Activated naive CD8-positive, alpha-beta T cell treated with anti-CD3 and anti-CD28 coated beads, Interleukin-2, amount 50 U/mL, for 24 hours (primary cell): ENCODE results near the gene AFF4.
"Not testable (repeated sequence)": the region's sequence is repeated elsewhere in the genome, so short reads cannot be mapped to it uniquely, and the experiment has no call there.

Experiments used
- ATAC-seq: fragments of 150-1000 bp; cut with Tn5 transposase; one replicate; pipeline ENCODE4 v1.10.0; 2021
- DNase-seq: peaks from one replicate; pipeline ENCODE4 v3.0.0; 2021
- H3K27ac Mint-ChIP-seq: one replicate; pipeline ENCODE4 v1.8.0; 2021; ENCODE audit warnings: mild to moderate bottlenecking, mixed read lengths
- H3K27me3 Mint-ChIP-seq: one replicate; pipeline ENCODE4 v1.8.0; 2021; ENCODE audit warnings: mixed read lengths
- H3K36me3 Mint-ChIP-seq: one replicate; pipeline ENCODE4 v1.8.0; 2021; ENCODE audit warnings: low read depth, mixed read lengths
- H3K4me1 Mint-ChIP-seq: one replicate; pipeline ENCODE4 v1.8.0; 2021; ENCODE audit warnings: mixed read lengths
- H3K4me3 Mint-ChIP-seq: one replicate; pipeline ENCODE4 v1.8.0; 2021; ENCODE audit warnings: mild to moderate bottlenecking, moderate library complexity, mixed read lengths
- H3K9me3 Mint-ChIP-seq: one replicate; pipeline ENCODE4 v1.8.0; 2021; ENCODE audit warnings: mixed read lengths

Gene AFF4

GRCh38 chr5:132965120-132965519 is 1.7 kb upstream of the AFF4 start:
- no peak for ATAC-seq
- Mint-ChIP-seq H3K27ac (no peak overlapping the region), H3K27me3 (no peaks in the 10 kb centered on the region)

DNA sequence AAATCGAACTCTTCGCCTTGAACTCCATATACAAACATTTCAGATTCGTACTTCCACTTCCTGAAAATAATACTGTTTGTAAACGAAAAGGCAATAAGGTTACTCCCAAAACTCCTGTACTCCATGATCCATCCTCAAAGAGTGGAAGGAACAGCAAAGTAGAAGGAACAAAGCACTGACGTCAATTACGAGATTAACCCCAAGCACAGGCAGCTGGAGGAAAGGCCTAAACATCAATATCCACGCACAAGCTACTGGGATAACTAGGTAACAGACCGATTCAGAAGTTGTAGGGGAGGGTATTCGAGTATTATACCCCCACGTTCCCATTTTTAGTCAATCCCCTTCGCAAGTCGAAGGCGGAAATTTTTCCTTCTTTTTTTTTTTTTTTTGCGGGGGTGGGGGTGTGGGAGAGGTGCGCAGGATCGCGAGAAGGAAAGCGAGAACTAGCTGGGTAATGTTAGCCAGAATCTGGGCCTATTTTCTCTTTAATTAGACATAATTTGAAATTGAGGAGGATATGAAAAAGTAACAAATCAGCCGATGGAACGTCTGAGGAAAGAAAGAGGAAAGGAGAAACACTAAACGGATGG is 909 bp downstream of the AFF4 start:
- peaks cover 36% of the 10 kb centered on the region for H3K4me1 Mint-ChIP-seq
- ATAC-seq: no peak

More at GRCh38 chr5:132965120-132965519, 1.7 kb upstream of the AFF4 start:
- peaks cover 4% of the 10 kb centered on the region for H3K36me3 Mint-ChIP-seq
- no peak for DNase-seq
- H3K4me1 Mint-ChIP-seq: peaks cover 19% of the 10 kb centered on the region
- no peak overlapping the region for H3K4me3 Mint-ChIP-seq
- no peaks in the 10 kb centered on the region for H3K9me3 Mint-ChIP-seq

GRCh38 chr5:132961887-132962286 is 1.5 kb downstream of the AFF4 start:
- no peak for DNase-seq
- Mint-ChIP-seq H3K27ac (peak overlapping the region; percentile 98), H3K4me3 (peak overlapping the region; percentile 91), H3K27me3 (no peaks in the 10 kb centered on the region), H3K36me3 (peaks cover 8% of the 10 kb centered on the region), H3K9me3 (no peaks in the 10 kb centered on the region), H3K4me1 (peaks cover 36% of the 10 kb centered on the region)
- no peak for ATAC-seq

More for the DNA sequence above, 909 bp downstream of the AFF4 start:
- Mint-ChIP-seq H3K27ac (peak overlapping the region; percentile 98), H3K36me3 (peaks cover 8% of the 10 kb centered on the region), H3K4me3 (peak overlapping the region; percentile 91), H3K9me3 (no peaks in the 10 kb centered on the region), H3K27me3 (no peaks in the 10 kb centered on the region)
- DNase-seq: peak; percentile 18

DNA sequence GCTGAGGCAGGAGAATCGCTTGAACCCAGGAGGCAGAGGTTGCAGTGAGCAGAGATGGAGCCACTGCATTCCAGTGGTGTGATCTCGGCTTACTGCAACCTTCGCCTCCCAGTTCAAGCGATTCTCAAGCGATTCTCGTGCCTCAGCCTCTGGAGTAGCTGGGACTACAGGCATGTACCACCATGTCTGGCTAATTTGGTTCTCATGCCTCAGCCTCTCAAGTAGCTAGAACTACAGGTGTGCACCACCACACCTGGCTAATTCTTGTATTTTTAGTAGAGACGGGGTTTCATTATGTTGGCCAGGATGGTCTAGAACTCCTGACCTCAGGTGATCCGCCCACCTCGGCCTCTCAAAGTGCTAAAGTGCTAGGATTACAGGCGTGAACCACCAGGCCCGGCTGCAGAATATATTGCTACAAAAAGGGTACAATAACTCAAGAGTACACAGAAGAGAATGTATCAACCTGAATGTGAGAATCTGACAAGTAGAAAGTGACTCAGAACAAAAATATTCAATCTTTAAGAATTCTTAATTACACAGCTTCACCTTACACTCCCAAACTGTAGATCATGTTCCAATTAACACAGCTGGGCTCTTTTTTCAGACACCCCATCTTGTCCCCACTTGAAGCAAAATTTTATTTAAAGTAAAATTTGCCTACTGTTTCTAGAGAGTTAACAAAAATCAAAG is 2.2 kb downstream of the AFF4 start:
- Mint-ChIP-seq H3K4me3 (peak overlapping the region; percentile 91), H3K4me1 (peaks cover 36% of the 10 kb centered on the region), H3K27ac (peak overlapping the region; percentile 98)
- DNase-seq, H3K36me3 Mint-ChIP-seq, H3K9me3 Mint-ChIP-seq, ATAC-seq, H3K27me3 Mint-ChIP-seq: not testable (repeated sequence)

DNA sequence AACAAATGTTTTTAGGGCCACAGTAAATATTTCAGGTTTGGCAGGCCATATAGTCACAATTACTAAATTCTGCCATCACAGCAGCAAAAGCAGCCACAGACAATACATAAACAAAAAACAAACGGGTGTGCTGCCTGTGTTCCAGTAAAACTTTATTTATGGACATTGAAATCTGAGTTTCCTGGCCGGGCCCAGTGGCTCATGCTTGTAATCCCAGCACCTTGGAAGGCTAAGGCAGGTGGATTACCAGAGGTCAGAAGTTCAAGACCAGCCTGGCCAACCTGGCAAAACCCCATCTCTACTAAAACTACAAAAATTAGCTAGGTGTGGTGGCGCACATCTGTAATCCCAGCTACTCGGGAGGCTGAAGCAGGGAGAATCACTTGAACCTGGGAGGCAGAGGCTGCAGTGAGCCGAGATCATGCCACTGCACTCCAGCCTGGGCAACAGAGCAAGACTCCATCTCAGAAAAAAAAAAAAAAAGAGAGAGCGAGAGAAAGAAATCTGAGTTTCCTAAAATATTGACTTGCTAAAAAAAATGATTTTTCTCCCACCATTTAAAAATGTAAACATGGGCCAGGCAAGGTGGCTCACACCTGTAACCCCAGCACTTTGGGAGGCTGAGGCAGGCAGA is 7.2 kb downstream of the AFF4 start:
- ATAC-seq, H3K27me3 Mint-ChIP-seq, DNase-seq, H3K27ac Mint-ChIP-seq, H3K4me3 Mint-ChIP-seq, H3K9me3 Mint-ChIP-seq: not testable (repeated sequence)
- Mint-ChIP-seq H3K4me1 (peaks cover 49% of the 10 kb centered on the region), H3K36me3 (peaks cover 15% of the 10 kb centered on the region)

GRCh38 chr5:132953710-132954109 is 9.7 kb downstream of the AFF4 start:
- Mint-ChIP-seq H3K27me3 (no peaks in the 10 kb centered on the region), H3K9me3 (no peaks in the 10 kb centered on the region), H3K27ac (no peak overlapping the region), H3K4me3 (no peak overlapping the region), H3K36me3 (peaks cover 13% of the 10 kb centered on the region), H3K4me1 (peaks cover 34% of the 10 kb centered on the region)
- no peak for DNase-seq
- no peak for ATAC-seq

GRCh38 chr5:132952829-132953228 is 10.6 kb downstream of the AFF4 start:
- peaks cover 13% of the 10 kb centered on the region for H3K36me3 Mint-ChIP-seq
- DNase-seq (no peak), ATAC-seq (no peak)
- no peaks in the 10 kb centered on the region for H3K27me3 Mint-ChIP-seq
- H3K9me3 Mint-ChIP-seq: no peaks in the 10 kb centered on the region
- H3K4me1 Mint-ChIP-seq: peaks cover 31% of the 10 kb centered on the region
- no peak overlapping the region for H3K27ac Mint-ChIP-seq
- no peak overlapping the region for H3K4me3 Mint-ChIP-seq

- Mint-ChIP-seq H3K27ac (no peak overlapping the region), H3K4me1 (peaks cover 32% of the 10 kb centered on the region), H3K27me3 (no peaks in the 10 kb centered on the region), H3K36me3 (peaks cover 13% of the 10 kb centered on the region), H3K9me3 (no peaks in the 10 kb centered on the region), H3K4me3 (no peak overlapping the region)
- ATAC-seq (no peak), DNase-seq (no peak)
Observed at GRCh38 chr5:132951897-132952296, 11.5 kb downstream of the AFF4 start.

- no peaks in the 10 kb centered on the region for H3K27me3 Mint-ChIP-seq
- peaks cover 10% of the 10 kb centered on the region for H3K36me3 Mint-ChIP-seq
- peaks cover 44% of the 10 kb centered on the region for H3K4me1 Mint-ChIP-seq
- no peak overlapping the region for H3K27ac Mint-ChIP-seq
- H3K9me3 Mint-ChIP-seq: no peaks in the 10 kb centered on the region
- DNase-seq (no peak), ATAC-seq (no peak)
- no peak overlapping the region for H3K4me3 Mint-ChIP-seq
Observed at GRCh38 chr5:132949136-132949535, 14.3 kb downstream of the AFF4 start.

DNA sequence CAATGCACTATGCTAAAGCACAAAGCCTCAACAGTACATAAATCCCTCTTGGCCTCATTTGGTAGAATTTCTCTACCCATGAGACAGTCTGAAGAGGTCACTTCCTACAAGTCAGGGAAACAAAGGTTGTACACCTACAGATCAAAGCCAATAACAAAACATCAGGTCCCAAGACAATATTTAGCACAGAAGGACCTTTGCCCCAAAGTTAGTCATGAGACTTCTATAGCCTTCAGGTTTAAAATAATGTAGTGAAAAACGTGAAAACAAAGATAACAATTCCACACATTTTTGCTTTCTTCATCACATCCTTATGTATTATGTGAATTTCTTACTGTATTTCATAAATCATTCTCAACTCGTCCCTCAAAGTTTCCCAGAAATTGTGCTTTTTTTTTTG is 15.8 kb downstream of the AFF4 start:
- no peak for ATAC-seq
- Mint-ChIP-seq H3K36me3 (peaks cover 7% of the 10 kb centered on the region), H3K27ac (no peak overlapping the region), H3K4me1 (peaks cover 42% of the 10 kb centered on the region), H3K27me3 (no peaks in the 10 kb centered on the region), H3K9me3 (no peaks in the 10 kb centered on the region), H3K4me3 (no peak overlapping the region)
- DNase-seq: no peak

- not testable (repeated sequence) for H3K4me3 Mint-ChIP-seq, H3K9me3 Mint-ChIP-seq, H3K27ac Mint-ChIP-seq, H3K27me3 Mint-ChIP-seq, ATAC-seq, DNase-seq, H3K36me3 Mint-ChIP-seq
- peaks cover 33% of the 10 kb centered on the region for H3K4me1 Mint-ChIP-seq
Observed at GRCh38 chr5:132945315-132945714, 18.1 kb downstream of the AFF4 start.

DNA sequence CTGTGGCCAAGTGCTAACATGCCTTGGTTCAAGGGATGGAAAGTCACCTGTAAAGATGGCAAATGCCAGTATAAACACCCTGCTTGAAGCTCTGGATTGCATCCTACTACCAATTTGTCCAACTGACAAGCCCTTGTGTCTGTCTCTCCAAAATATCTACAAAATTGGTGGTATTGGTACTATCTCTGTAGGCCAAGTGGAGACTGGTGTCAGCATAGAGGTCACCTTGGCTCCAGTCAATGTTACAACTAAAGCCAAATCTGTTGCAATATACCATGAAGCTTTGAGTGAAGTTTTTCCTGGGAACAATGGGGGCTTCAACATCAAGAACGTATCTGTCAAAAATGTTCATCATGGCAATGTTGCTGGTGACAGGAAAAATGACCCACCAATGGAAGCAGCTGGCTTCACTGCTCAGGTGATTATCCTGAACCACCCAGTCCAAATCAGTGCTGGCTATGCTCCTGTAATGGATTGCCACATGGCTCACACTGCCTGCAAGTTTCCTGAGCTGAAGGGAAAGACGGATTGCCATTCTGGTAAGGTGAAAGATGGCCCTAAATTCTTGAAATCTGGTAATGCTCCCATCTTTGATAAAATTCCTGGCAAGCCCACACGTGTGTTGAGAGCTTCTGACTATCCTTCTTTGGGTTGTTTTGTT is 19.9 kb downstream of the AFF4 start:
- H3K36me3 Mint-ChIP-seq: no peaks in the 10 kb centered on the region
- DNase-seq: no peak
- H3K4me3 Mint-ChIP-seq: no peak overlapping the region
- peaks cover 31% of the 10 kb centered on the region for H3K4me1 Mint-ChIP-seq
- H3K9me3 Mint-ChIP-seq: no peaks in the 10 kb centered on the region
- ATAC-seq: no peak
- H3K27me3 Mint-ChIP-seq: no peaks in the 10 kb centered on the region
- no peak overlapping the region for H3K27ac Mint-ChIP-seq

- Mint-ChIP-seq H3K27ac (no peak overlapping the region), H3K36me3 (peaks cover 7% of the 10 kb centered on the region), H3K4me1 (peaks cover 25% of the 10 kb centered on the region), H3K4me3 (no peak overlapping the region), H3K9me3 (no peaks in the 10 kb centered on the region), H3K27me3 (no peaks in the 10 kb centered on the region)
- ATAC-seq: no peak
- DNase-seq: no peak
Observed at GRCh38 chr5:132941331-132941730, 22.1 kb downstream of the AFF4 start.

DNA sequence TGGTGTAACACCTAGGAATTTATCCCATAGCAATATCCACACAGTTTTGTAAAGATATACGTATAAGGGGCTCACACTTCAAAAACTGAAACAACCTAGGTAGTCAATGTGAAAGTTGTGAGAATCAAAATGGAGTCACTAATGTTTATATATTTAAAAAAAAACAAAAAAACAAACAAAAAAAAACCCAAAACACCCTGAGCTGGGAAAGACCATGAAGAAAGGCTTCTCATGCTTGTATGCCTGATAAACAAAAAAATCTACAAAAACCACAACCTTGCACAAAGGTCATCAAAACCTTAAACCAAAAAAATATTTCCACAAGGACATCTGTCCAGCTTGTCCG is 35.4 kb downstream of the AFF4 start:
- H3K36me3 Mint-ChIP-seq: peaks cover 49% of the 10 kb centered on the region
- DNase-seq (no peak), ATAC-seq (no peak)
- no peak overlapping the region for H3K4me3 Mint-ChIP-seq
- H3K27ac Mint-ChIP-seq: no peak overlapping the region
- H3K9me3 Mint-ChIP-seq: no peaks in the 10 kb centered on the region
- no peaks in the 10 kb centered on the region for H3K27me3 Mint-ChIP-seq
- no peaks in the 10 kb centered on the region for H3K4me1 Mint-ChIP-seq
